ENCODE measurements around the gene NDUFS6. TPM values are rescaled to one million over a fixed set of nuclear protein-coding genes. Genes with fewer than 3 reads are reported as not detected.

NDUFS6 gene
- total and polyA plus RNA-seq, 2 of the 8 experiments (the other 6 are each of a cell fraction or from before 2014, with no cell fraction given): 72.7 to 191 TPM

GRCh38 chr5:1792842-1793266, 8.4 kb upstream of the NDUFS6 start:
- no peak overlapping the region for H3K9ac ChIP-seq (replicated peaks in 1 of 4; ENCODE audit: extremely low read depth in 1 of 4, low read depth in 3 of 4, low read length in 3 of 4)
- ChIA-PET POLR2A (ENCODE audit: partially characterized antibody) (no interaction called here), CTCF (ENCODE audit: partially characterized antibody) (interaction anchor here (0.5 to 1.3 kb wide), 8 partner anchors 10 to 57 kb away, joined by 3 to 4 read pairs (median 3); no protein-coding TSS in a partner anchor)
- peaks cover 0 to 15% (median 12%) of the 10 kb centered on the region in 4 experiments; a peak in 5 of 7 replicates for H3K4me1 ChIP-seq (replicated peaks in 1 of 4; ENCODE audit: control insufficient read depth in 3 of 4, insufficient read depth in 4 of 4, low read length in 3 of 4)
- no peak overlapping the region for H3K56ac ChIP-seq (replicated peaks; ENCODE audit: insufficient read length, low read depth, low read length)
- FAIRE-seq: no peak
- DNase-seq (ENCODE audit: low read depth in 1 of 2, low spot score in 2 of 2): no peak
- H3K79me1 ChIP-seq (ENCODE audit: low read depth, low read length): peaks cover 4% of the 10 kb centered on the region; the same call in 1 of the 2 replicates
- no peak overlapping the region for H2AK5ac ChIP-seq (ENCODE audit: low read depth, low read length)
- no peak overlapping the region for H3K4ac ChIP-seq (replicated peaks; ENCODE audit: insufficient read length, low read depth, low read length)
- WGBS, 2 experiments (ENCODE audit: extremely low coverage in 1 of 2, insufficient coverage in 1 of 2, insufficient read length in 1 of 2, insufficient replicate concordance in 2 of 2, low coverage in 1 of 2, low lambda C conversion rate in 2 of 2, missing lambda C conversion rate in 1 of 2): 86% methylated on average over 8 of the region's 8 CpGs; no CpG with 5 or more reads in 1 of the 2 experiments
- no peak overlapping the region for H4K91ac ChIP-seq (replicated peaks; ENCODE audit: insufficient read length, low read length)
- H4K5ac ChIP-seq (ENCODE audit: insufficient read length, low read depth, low read length): no peak overlapping the region
- H3K14ac ChIP-seq (ENCODE audit: insufficient read length): no peak overlapping the region
- H3K18ac ChIP-seq (ENCODE audit: extremely low read depth, low read length): no peak overlapping the region
- no peak overlapping the region for H2BK12ac ChIP-seq (ENCODE audit: low read depth, low read length)
- no peak overlapping the region for H2BK120ac ChIP-seq (replicated peaks; ENCODE audit: low read depth, low read length)
- H3K27me3 ChIP-seq (replicated peaks in 1 of 4; ENCODE audit: control insufficient read depth in 3 of 4, extremely low read depth in 1 of 4, insufficient read depth in 3 of 4, low read length in 3 of 4): no peaks in the 10 kb centered on the region
- no peak overlapping the region for H3K4me3 ChIP-seq (ENCODE audit: extremely low read depth in 1 of 4, insufficient read depth in 2 of 4, low read depth in 3 of 4, low read length in 4 of 4)
- H3K4me2 ChIP-seq (ENCODE audit: insufficient read depth in 1 of 2, low read depth in 2 of 2, low read length in 2 of 2): no peak overlapping the region
- peaks cover 5 to 7% of the 10 kb centered on the region in 2 experiments for H4K20me1 ChIP-seq (replicated peaks in 1 of 2; ENCODE audit: control insufficient read depth in 1 of 2, insufficient read depth in 2 of 2, low read length in 2 of 2)
- H2BK15ac ChIP-seq (ENCODE audit: low read length): no peak overlapping the region
- TF ChIP-seq ATF3 (IDR thresholded peaks at IDR 0.05; ENCODE audit: insufficient read depth, low read depth, low read length) (no peak), TAF1 (IDR thresholded peaks at IDR 0.05; ENCODE audit: low read depth, low read length) (no peak), JUND (IDR thresholded peaks at IDR 0.05; ENCODE audit: low read length) (no peak), EP300 (IDR thresholded peaks at IDR 0.05; ENCODE audit: borderline replicate concordance in 1 of 2, low read depth in 2 of 2, low read length in 2 of 2) (no peak)
- H3K23me2 ChIP-seq (ENCODE audit: low read depth, low read length): no peaks in the 10 kb centered on the region
- no peak overlapping the region for H2BK20ac ChIP-seq (ENCODE audit: low read length)
- H3K9me3 ChIP-seq (ENCODE audit: insufficient read depth in 2 of 2, low read depth in 1 of 2, low read length in 1 of 2): no peaks in the 10 kb centered on the region
- H2BK5ac ChIP-seq (ENCODE audit: low read depth, low read length): no peak overlapping the region
- peaks cover 0 to 5% of the 10 kb centered on the region in 2 experiments; a peak in 1 of 4 replicates for H3K79me2 ChIP-seq (ENCODE audit: control insufficient read depth in 1 of 2, insufficient read depth in 2 of 2, low read length in 2 of 2)
- H3K27ac ChIP-seq (ENCODE audit: low read depth, low read length): no peak overlapping the region
- no peak overlapping the region for H4K8ac ChIP-seq (ENCODE audit: extremely low read depth, insufficient read depth, low read length)
- no peak overlapping the region for H2AFZ ChIP-seq (ENCODE audit: low read length)
- peaks cover 11 to 15% (median 12%) of the 10 kb centered on the region in 4 experiments for H3K36me3 ChIP-seq (ENCODE audit: control insufficient read depth in 2 of 4, insufficient read depth in 4 of 4, low read length in 3 of 4)
- no peak overlapping the region for H3K23ac ChIP-seq (ENCODE audit: insufficient read length)
